HepG2 (cell line): ENCODE results near the gene AKIRIN1. TPM values are rescaled to one million over a fixed set of nuclear protein-coding genes. Genes with fewer than 3 reads are reported as not detected.

Experiments
- CAMTA2 ChIP-seq: sonication (generic); formaldehyde crosslinking; IDR thresholded peaks from 2 replicates; pipeline ENCODE4 v1.4.0; 2020; ENCODE audit warnings: mild to moderate bottlenecking, missing genetic modification reagents, borderline replicate concordance
- CBX1 ChIP-seq: IDR thresholded peaks from one replicate; pipeline ENCODE4 v1.6.1; 2016; ENCODE audit warnings: antibody characterized with exemption, low read depth
- CBX2 ChIP-seq, 2 experiments: fragments of 200-600 bp in 1 of 2; sonication (generic); formaldehyde crosslinking in 1 of 2; IDR thresholded peaks; 2 replicates each; pipeline versions ENCODE4 v1.7.0 to v1.8.1; 2018 to 2022; ENCODE audit warnings: low read depth in 2 of 2, low read length in 1 of 2, mild to moderate bottlenecking in 1 of 2, missing genetic modification reagents in 1 of 2
- FOXA3 ChIP-seq: IDR thresholded peaks from 2 replicates; pipeline ENCODE4 v1.6.1; 2016; ENCODE audit warnings: missing genetic modification reagents, missing compliant biosample characterization
- GPBP1L1 ChIP-seq: sonication (generic); formaldehyde crosslinking; IDR thresholded peaks from 2 replicates; pipeline ENCODE4 v1.5.0; 2020; ENCODE audit warnings: mild to moderate bottlenecking, missing genetic modification reagents
- HCFC1 ChIP-seq: fragments of 150-350 bp; IDR thresholded peaks from 2 replicates; pipeline ENCODE4 v1.6.1; 2014; ENCODE audit warnings: low read depth, low read length
- HDAC1 ChIP-seq: sonication (generic); formaldehyde crosslinking; IDR thresholded peaks from 2 replicates; pipeline ENCODE4 v1.5.1; 2020; ENCODE audit warnings: mild to moderate bottlenecking, missing genetic modification reagents
- MIER3 ChIP-seq: IDR thresholded peaks from 2 replicates; pipeline ENCODE4 v1.6.1; 2016; ENCODE audit warnings: missing compliant biosample characterization, borderline replicate concordance
- NCOR1 ChIP-seq: fragments of 200-600 bp; sonication (generic); IDR thresholded peaks from 2 replicates; pipeline ENCODE4 v1.7.0; 2017; ENCODE audit warnings: antibody characterized with exemption, low read length, borderline replicate concordance
- PBX2 ChIP-seq: IDR thresholded peaks from 2 replicates; pipeline ENCODE4 v1.6.1; 2016; ENCODE audit warnings: control low read depth
- PTBP1 ChIP-seq: fragments of 200-400 bp; formaldehyde crosslinking; IDR thresholded peaks from 2 replicates; pipeline ENCODE4 v1.6.1; 2018; ENCODE audit warnings: low read length, low read depth; ENCODE audit not compliant: poor library complexity, severe bottlenecking
- SIX4 ChIP-seq: sonication (generic); formaldehyde crosslinking; IDR thresholded peaks from 2 replicates; pipeline ENCODE4 v1.4.0; 2020; ENCODE audit warnings: missing genetic modification reagents
- STAT5B ChIP-seq: sonication (generic); formaldehyde crosslinking; IDR thresholded peaks from 2 replicates; pipeline ENCODE4 v1.4.0; 2020; ENCODE audit warnings: missing genetic modification reagents
- U2AF2 ChIP-seq: fragments of 200-400 bp; formaldehyde crosslinking; IDR thresholded peaks from 2 replicates; pipeline ENCODE4 v1.6.1; 2017; ENCODE audit warnings: low read depth, mild to moderate bottlenecking, low read length
- ZBTB37 ChIP-seq: sonication (generic); formaldehyde crosslinking; IDR thresholded peaks from 2 replicates; pipeline ENCODE4 v1.4.0; 2020; ENCODE audit warnings: mild to moderate bottlenecking, missing genetic modification reagents
- ZMAT5 ChIP-seq: sonication (generic); formaldehyde crosslinking; IDR thresholded peaks from 2 replicates; pipeline ENCODE4 v1.5.0; 2020; ENCODE audit warnings: mild to moderate bottlenecking, low read depth, missing genetic modification reagents, borderline replicate concordance
- ZNF12 ChIP-seq: sonication (generic); formaldehyde crosslinking; IDR thresholded peaks from 2 replicates; pipeline ENCODE4 v1.5.0; 2020; ENCODE audit warnings: missing genetic modification reagents
- ZNF205 ChIP-seq: IDR thresholded peaks from 2 replicates; pipeline ENCODE4 v1.6.1; 2018; ENCODE audit warnings: missing biosample characterization, missing genetic modification reagents
- ZNF510 ChIP-seq: sonication (generic); formaldehyde crosslinking; IDR thresholded peaks from 2 replicates; pipeline ENCODE4 v1.4.0; 2020; ENCODE audit warnings: low read depth, mild to moderate bottlenecking, missing genetic modification reagents
- ZNF580 ChIP-seq: IDR thresholded peaks from 2 replicates; pipeline ENCODE4 v1.6.1; 2016; ENCODE audit warnings: low read depth, borderline replicate concordance
- ZNF724P ChIP-seq: sonication (generic); formaldehyde crosslinking; IDR thresholded peaks from 2 replicates; pipeline ENCODE4 v1.8.0; 2022; ENCODE audit warnings: missing genetic modification reagents, borderline replicate concordance
- ZNF740 ChIP-seq: sonication (generic); formaldehyde crosslinking; IDR thresholded peaks from 2 replicates; pipeline ENCODE4 v1.4.0; 2020; ENCODE audit warnings: missing genetic modification reagents
- ZSCAN5A ChIP-seq: sonication (generic); formaldehyde crosslinking; IDR thresholded peaks from 2 replicates; pipeline ENCODE4 v1.8.0; 2022; ENCODE audit warnings: mild to moderate bottlenecking, missing genetic modification reagents, borderline replicate concordance
- polyA plus RNA-seq, 8 experiments: library from polyadenylated mRNA; depleted of rRNA in 3 of 8; stranded (reverse) in 7 of 8; unstranded in 1 of 8; fragments of >200 nt; fragmentation: Illumina TruSeq in 4 of 8; extraction: Trizol in 4 of 8; gene quantifications; 2 replicates each; pipeline versions ENCODE4 v1.2.1 to v1.2.3, GENCODE V29; 2011 to 2016; ENCODE audit warnings: low read depth in 4 of 8, missing spikeins in 1 of 8, mixed read lengths in 1 of 8; ENCODE audit not compliant: insufficient read depth in 1 of 8
- total RNA-seq, 5 experiments: library from RNA; depleted of rRNA; stranded (reverse); fragments of >200 nt; fragmentation: Illumina TruSeq; extraction: Trizol; gene quantifications; 2 replicates each; pipeline ENCODE4 v1.2.3, GENCODE V29; 2016; ENCODE audit warnings: low read depth in 1 of 5

AKIRIN1 gene
- total and polyA plus RNA-seq, 2 of the 13 experiments (the other 11 are each of a cell fraction or from before 2014, with no cell fraction given) = 123 to 157 TPM

- TF ChIP-seq CBX2 (IDR thresholded peaks at IDR 0.05; ENCODE audit: low read depth, low read length) (no peak), CBX2 (CRISPR knock-in tag; IDR thresholded peaks at IDR 0.05; ENCODE audit: low read depth) (no peak), ZNF740 (CRISPR knock-in tag) (no peak), NCOR1 (no peak), ZNF724P (no peak), ZNF580 (CRISPR knock-in tag) (peak; percentile 74), CAMTA2 (CRISPR knock-in tag) (no peak), ZMAT5 (no peak), FOXA3 (CRISPR knock-in tag) (no peak; the same call in 1 of the 2 replicates), U2AF2 (no peak), SIX4 (CRISPR knock-in tag) (no peak), CBX1 (no peak), STAT5B (CRISPR knock-in tag) (no peak), ZSCAN5A (CRISPR knock-in tag) (peak; percentile 42; the same call in 1 of the 2 replicates), HCFC1 (no peak), PTBP1 (no peak), GPBP1L1 (CRISPR knock-in tag) (no peak), PBX2 (no peak), HDAC1 (CRISPR knock-in tag) (peak; percentile 38), ZBTB37 (CRISPR knock-in tag) (no peak), MIER3 (CRISPR knock-in tag) (no peak), ZNF12 (CRISPR knock-in tag) (0 out of 2 replicates have a peak, but pooled peaks have one; percentile 23), ZNF205 (CRISPR knock-in tag) (peak; percentile 31; the same call in 1 of the 2 replicates), ZNF510 (CRISPR knock-in tag) (no peak)
Measured at GRCh38 chr1:39026051-39026865, 35.2 kb downstream of the AKIRIN1 start, which contains the start of gene NDUFS5 (continued).
